ENCODE data around the gene ACE.

DNA sequence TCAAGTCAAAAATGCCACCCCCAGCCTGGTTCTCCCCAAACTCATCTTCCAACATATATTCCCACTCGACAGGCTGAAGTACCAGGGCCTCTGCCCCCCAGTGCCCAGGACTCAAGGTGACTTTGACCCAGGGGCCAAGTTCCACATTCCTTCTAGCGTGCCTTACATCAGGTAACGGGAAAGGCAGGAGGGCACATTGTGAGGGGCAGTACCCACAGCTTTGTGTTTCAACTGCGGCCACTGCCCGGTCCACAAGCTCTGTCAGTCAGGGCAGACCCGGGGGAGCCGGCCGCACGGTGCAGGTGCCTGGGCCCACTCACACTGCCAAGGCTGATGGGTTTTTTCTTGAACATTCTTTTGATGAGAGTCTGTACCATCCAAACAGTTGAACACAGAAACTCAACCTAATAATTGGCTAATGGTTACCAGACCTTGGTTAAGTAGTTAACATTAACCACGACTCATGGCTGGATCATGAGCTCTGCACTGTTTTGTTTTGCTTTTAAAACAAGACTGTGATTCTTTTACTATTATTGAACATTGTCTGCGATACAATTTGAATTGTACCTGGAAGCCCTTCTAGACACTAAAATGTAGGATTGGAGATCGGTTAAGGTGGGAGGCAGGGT is 17.6 kb downstream of the ACE start:
- TF ChIP-seq, protein P1, sequence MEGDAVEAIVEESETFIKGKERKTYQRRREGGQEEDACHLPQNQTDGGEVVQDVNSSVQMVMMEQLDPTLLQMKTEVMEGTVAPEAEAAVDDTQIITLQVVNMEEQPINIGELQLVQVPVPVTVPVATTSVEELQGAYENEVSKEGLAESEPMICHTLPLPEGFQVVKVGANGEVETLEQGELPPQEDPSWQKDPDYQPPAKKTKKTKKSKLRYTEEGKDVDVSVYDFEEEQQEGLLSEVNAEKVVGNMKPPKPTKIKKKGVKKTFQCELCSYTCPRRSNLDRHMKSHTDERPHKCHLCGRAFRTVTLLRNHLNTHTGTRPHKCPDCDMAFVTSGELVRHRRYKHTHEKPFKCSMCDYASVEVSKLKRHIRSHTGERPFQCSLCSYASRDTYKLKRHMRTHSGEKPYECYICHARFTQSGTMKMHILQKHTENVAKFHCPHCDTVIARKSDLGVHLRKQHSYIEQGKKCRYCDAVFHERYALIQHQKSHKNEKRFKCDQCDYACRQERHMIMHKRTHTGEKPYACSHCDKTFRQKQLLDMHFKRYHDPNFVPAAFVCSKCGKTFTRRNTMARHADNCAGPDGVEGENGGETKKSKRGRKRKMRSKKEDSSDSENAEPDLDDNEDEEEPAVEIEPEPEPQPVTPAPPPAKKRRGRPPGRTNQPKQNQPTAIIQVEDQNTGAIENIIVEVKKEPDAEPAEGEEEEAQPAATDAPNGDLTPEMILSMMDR (IDR thresholded peaks at IDR 0.05) = no peak
- no peak for TF ChIP-seq EZH2phosphoT487 (IDR thresholded peaks at IDR 0.05)
- TF ChIP-seq EZH2 (IDR thresholded peaks at IDR 0.05) = no peak

Data from neural progenitor cell (in vitro differentiated cells).